Prostate gland (tissue), 2 donors: ENCODE data around the gene AFF1.

Experiments used
- CTCF ChIP-seq, 4 experiments: fragments of 200-600 bp in 2 of 4; fragments of 450-650 bp in 2 of 4; sonication (generic) in 2 of 4; IDR thresholded peaks; 1 replicate in 3 of 4; 2 replicates in 1 of 4; pipeline ENCODE4 v1.5.1; 2016 to 2019; ENCODE audit warnings: antibody characterized with exemption in 4 of 4, mild to moderate bottlenecking in 2 of 4, moderate library complexity in 2 of 4
- POLR2A ChIP-seq: fragments of 450-650 bp; IDR thresholded peaks from one replicate; pipeline ENCODE4 v1.6.1; 2016; ENCODE audit warnings: antibody characterized with exemption, mild to moderate bottlenecking
- POLR2AphosphoS5 ChIP-seq: sonication (generic); formaldehyde crosslinking; IDR thresholded peaks from one replicate; pipeline ENCODE4 v1.6.1; 2017; ENCODE audit warnings: antibody characterized with exemption

DNA sequence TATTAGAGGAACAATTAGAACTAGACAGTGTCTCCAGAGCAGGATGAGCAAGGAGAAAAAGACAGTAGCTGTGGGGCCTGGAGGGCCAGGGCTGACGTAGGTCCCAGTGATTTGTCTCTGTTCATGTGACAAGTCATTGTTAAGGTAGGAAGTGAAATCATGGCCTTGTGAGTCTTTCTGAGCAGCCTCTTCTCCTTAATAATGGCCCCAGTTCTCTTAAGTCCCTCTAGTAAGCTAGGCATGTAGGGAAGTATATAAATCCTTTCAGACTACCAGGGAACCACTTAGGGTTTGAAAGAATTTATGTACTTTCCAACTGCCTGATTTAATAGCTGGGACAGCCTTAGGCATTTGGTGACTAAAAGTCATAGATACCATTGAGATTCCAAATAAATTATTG lies 152.6 kb downstream of the AFF1 start:
- TF ChIP-seq CTCF (IDR thresholded peaks at IDR 0.05), result no peak
- no peak for TF ChIP-seq POLR2AphosphoS5
- no peak for TF ChIP-seq POLR2A
